ENCODE results near the gene CCL4L2. TPM values are rescaled to one million over a fixed set of nuclear protein-coding genes. Genes with fewer than 3 reads are reported as not detected.
"Not testable (repeated sequence)": the region's sequence is repeated elsewhere in the genome, so short reads cannot be mapped to it uniquely, and the experiment has no call there.

CCL4L2 gene
- total RNA-seq, 1 experiment from 2014 or later = not detected

GRCh38 chr17:36221581-36222100, 10.8 kb downstream of the CCL4L2 start:
- not testable (repeated sequence) for DNase-seq (ENCODE audit: low spot score)

- DNase-seq (ENCODE audit: low spot score) = not testable (repeated sequence)
Measured at GRCh38 chr17:36222967-36223366, 12.1 kb downstream of the CCL4L2 start.

GRCh38 chr17:36229644-36230043, 18.8 kb downstream of the CCL4L2 start:
- not testable (repeated sequence) for DNase-seq (ENCODE audit: low spot score)

- DNase-seq (ENCODE audit: low spot score) = not testable (repeated sequence)
Measured at GRCh38 chr17:36242046-36242445, 31.2 kb downstream of the CCL4L2 start.

Other genes with a start within 250 kb of the CCL4L2 start
- not detected in 2 replicates for gene CCL16, start 229.6 kb upstream of the CCL4L2 start, total RNA-seq (2014; rRNA removed; shearing (Covaris generic))
- gene CCL14, start 224.3 kb upstream of the CCL4L2 start, total RNA-seq (2014; rRNA removed; shearing (Covaris generic)) = not detected in 2 replicates
- gene CCL15, start 209.5 kb upstream of the CCL4L2 start, total RNA-seq (2014; rRNA removed; shearing (Covaris generic)) = not detected in 2 replicates
- gene CCL23, start 193.1 kb upstream of the CCL4L2 start, total RNA-seq (2014; rRNA removed; shearing (Covaris generic)) = not detected in 2 replicates
- gene CCL18, start 146.8 kb upstream of the CCL4L2 start, total RNA-seq (2014; rRNA removed; shearing (Covaris generic)) = not detected in 2 replicates
- gene CCL3, start 120.9 kb upstream of the CCL4L2 start, total RNA-seq (2014; rRNA removed; shearing (Covaris generic)) = not detected in 2 replicates
- not detected in 2 replicates for gene CCL4, start 107.2 kb upstream of the CCL4L2 start, total RNA-seq (2014; rRNA removed; shearing (Covaris generic))
- 0.39 TPM in 1 of 2 replicates, not detected in the other for gene TBC1D3B, start 34.4 kb upstream of the CCL4L2 start, total RNA-seq (2014; rRNA removed; shearing (Covaris generic))
- gene CCL3L1, start 14.3 kb upstream of the CCL4L2 start, total RNA-seq (2014; rRNA removed; shearing (Covaris generic)) = not detected in 2 replicates
- gene TBC1D3I, start 53.5 kb downstream of the CCL4L2 start, total RNA-seq (2014; rRNA removed; shearing (Covaris generic)) = not detected in 2 replicates
- not detected in 2 replicates for gene TBC1D3G, start 112.8 kb downstream of the CCL4L2 start, total RNA-seq (2014; rRNA removed; shearing (Covaris generic))
- not detected in 2 replicates for gene TBC1D3H, start 177.4 kb downstream of the CCL4L2 start, total RNA-seq (2014; rRNA removed; shearing (Covaris generic))